ENCODE measurements around the gene KIF25. TPM values are rescaled to one million over a fixed set of nuclear protein-coding genes. Genes with fewer than 3 reads are reported as not detected.

KIF25 gene
- total RNA-seq, 3 donors from 2014 or later: 0.66 TPM; not detected in 2

DNA sequence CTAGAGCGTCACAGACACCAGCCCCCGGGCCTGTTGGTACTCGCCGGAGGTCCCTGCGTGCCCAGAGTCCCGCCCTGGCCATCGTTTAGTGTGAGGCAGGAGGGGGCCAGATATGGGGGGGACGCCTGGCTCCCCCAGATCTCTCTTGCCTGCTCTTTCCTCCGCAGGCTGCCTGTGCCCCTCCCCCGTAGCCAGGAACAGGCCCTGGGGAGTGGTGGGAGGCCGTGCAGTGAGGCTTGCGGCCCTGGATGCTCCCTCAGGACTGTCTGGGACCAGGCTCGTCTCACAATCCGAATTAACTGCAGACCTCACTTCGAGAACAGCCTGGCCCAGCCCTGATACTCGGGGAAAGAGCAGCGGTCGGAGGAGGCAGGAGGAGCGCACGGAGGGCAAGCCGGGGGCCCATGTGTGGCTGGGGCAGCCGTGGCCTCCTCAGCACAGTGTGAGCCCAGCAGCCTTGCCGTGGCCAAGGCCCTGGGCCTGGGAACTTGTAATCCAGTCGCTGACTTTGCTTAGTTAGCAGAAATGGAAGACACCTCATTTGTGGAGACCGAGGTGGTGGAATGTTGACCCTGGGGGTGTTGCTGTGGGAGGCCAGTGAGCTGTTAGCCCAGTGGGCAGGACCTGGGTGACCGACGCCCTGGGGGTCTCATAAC, 52.9 kb downstream of the KIF25 start:
- intact Hi-C loops (cut with DNase I; ENCODE audit: low total_unique reads): no loop called here
- no peaks in the 10 kb centered on the region for H3K27me3 ChIP-seq
- no peak overlapping the region for H3K4me3 ChIP-seq
- no peak overlapping the region for H3K27ac ChIP-seq
- TF ChIP-seq POLR2A (IDR thresholded peaks at IDR 0.05) (no peak), POLR2AphosphoS5 (IDR thresholded peaks at IDR 0.05) (no peak)
- TF ChIP-seq, protein P1, sequence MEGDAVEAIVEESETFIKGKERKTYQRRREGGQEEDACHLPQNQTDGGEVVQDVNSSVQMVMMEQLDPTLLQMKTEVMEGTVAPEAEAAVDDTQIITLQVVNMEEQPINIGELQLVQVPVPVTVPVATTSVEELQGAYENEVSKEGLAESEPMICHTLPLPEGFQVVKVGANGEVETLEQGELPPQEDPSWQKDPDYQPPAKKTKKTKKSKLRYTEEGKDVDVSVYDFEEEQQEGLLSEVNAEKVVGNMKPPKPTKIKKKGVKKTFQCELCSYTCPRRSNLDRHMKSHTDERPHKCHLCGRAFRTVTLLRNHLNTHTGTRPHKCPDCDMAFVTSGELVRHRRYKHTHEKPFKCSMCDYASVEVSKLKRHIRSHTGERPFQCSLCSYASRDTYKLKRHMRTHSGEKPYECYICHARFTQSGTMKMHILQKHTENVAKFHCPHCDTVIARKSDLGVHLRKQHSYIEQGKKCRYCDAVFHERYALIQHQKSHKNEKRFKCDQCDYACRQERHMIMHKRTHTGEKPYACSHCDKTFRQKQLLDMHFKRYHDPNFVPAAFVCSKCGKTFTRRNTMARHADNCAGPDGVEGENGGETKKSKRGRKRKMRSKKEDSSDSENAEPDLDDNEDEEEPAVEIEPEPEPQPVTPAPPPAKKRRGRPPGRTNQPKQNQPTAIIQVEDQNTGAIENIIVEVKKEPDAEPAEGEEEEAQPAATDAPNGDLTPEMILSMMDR (IDR thresholded peaks at IDR 0.05): no peak
- H3K4me1 ChIP-seq: no peaks in the 10 kb centered on the region
- DNase-seq (ENCODE audit: low spot score in 2 of 2): no peak
- H3K36me3 ChIP-seq: no peaks in the 10 kb centered on the region
- H3K9me3 ChIP-seq: no peaks in the 10 kb centered on the region

GRCh38 chr6:168050881-168051586, 53.6 kb downstream of the KIF25 start:
- no peak for DNase-seq (ENCODE audit: low spot score in 2 of 2)
- H3K27ac ChIP-seq: no peak overlapping the region
- TF ChIP-seq POLR2A (IDR thresholded peaks at IDR 0.05): no peak
- TF ChIP-seq, protein P1 (IDR thresholded peaks at IDR 0.05): no peak
- TF ChIP-seq POLR2AphosphoS5 (IDR thresholded peaks at IDR 0.05): no peak

DNA sequence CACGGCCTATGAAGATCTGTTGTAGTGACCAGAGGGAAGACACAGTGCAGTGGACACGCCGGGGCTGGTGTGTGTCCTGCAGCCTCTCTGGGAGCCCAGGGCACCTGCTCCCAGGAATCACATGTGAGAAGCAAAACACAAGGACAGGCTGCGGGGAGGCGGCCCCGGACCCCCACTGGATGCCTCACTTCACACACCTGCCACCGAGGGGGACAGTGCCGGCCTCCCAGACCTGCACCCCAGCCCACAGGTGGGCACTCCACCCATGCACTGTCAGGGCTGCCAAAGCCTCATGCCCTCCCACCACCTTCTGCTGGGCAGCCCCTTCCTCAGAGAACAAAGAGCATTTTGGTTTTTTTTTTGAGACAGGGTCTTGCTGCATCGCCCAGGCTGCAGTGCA, 54.2 kb downstream of the KIF25 start:
- intact Hi-C loops (cut with DNase I; ENCODE audit: low total_unique reads): no loop called here
- H3K4me1 ChIP-seq: no peaks in the 10 kb centered on the region
- TF ChIP-seq POLR2A (IDR thresholded peaks at IDR 0.05) (no peak), POLR2AphosphoS5 (IDR thresholded peaks at IDR 0.05) (no peak)
- TF ChIP-seq, protein P1 (IDR thresholded peaks at IDR 0.05): no peak
- no peak for DNase-seq (ENCODE audit: low spot score in 2 of 2)
- no peaks in the 10 kb centered on the region for H3K9me3 ChIP-seq
- H3K36me3 ChIP-seq: no peaks in the 10 kb centered on the region
- no peaks in the 10 kb centered on the region for H3K27me3 ChIP-seq
- H3K4me3 ChIP-seq: no peak overlapping the region
- H3K27ac ChIP-seq: no peak overlapping the region

More at GRCh38 chr6:168050881-168051586, 53.6 kb downstream of the KIF25 start:
- intact Hi-C loops (cut with DNase I; ENCODE audit: low total_unique reads): no loop called here
- H3K36me3 ChIP-seq: no peaks in the 10 kb centered on the region
- no peak overlapping the region for H3K4me3 ChIP-seq
- H3K4me1 ChIP-seq: no peaks in the 10 kb centered on the region
- H3K9me3 ChIP-seq: no peaks in the 10 kb centered on the region
- H3K27me3 ChIP-seq: no peaks in the 10 kb centered on the region

GRCh38 chr6:168052291-168052891, 54.9 kb downstream of the KIF25 start:
- TF ChIP-seq, protein P1 (IDR thresholded peaks at IDR 0.05): no peak
- no peak for TF ChIP-seq POLR2A (IDR thresholded peaks at IDR 0.05)
- no peak for TF ChIP-seq POLR2AphosphoS5 (IDR thresholded peaks at IDR 0.05)
- Histone ChIP-seq H3K27me3 (no peaks in the 10 kb centered on the region), H3K4me1 (no peaks in the 10 kb centered on the region), H3K4me3 (no peak overlapping the region), H3K9me3 (no peaks in the 10 kb centered on the region), H3K36me3 (no peaks in the 10 kb centered on the region), H3K27ac (no peak overlapping the region)
- intact Hi-C loops (cut with DNase I; ENCODE audit: low total_unique reads): no loop called here
- no peak for DNase-seq (ENCODE audit: low spot score in 2 of 2)

All from breast epithelium (tissue), 4 donors.